ENCODE results near the gene TMEM72.

The TMEM72 gene

DNA sequence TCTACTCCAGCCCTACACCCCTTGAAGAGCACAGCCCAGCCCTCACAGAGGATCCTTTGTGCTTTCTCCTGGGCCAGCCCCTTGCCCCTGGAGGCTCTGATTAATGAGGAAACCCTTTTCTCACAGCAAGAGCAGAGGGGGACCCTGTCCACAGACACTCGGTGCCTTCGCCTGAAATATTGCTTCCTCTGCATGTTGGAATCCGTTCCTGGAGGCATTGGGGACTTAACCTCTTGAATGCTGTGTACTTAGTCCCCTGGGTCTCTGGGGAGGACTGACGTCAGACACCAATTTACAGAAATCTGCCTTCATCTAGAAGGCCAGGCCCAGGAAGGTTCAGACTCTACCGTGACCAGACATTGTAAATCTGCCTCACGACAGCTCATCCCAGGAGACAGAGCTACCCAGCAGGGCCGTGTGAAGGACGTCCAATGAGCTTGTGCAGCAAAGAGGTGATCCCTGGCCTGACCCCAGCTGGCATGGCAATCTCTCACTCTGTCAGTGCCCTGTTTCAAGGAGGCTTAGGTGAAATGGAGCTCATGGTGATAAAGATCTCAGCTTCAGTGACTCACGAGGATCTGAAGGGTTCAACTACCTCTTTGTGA lies 8.1 kb upstream of the TMEM72 start:
- no peak for ATAC-seq
- no peak overlapping the region for H3K27ac Mint-ChIP-seq
- H3K36me3 Mint-ChIP-seq: no peaks in the 10 kb centered on the region

DNA sequence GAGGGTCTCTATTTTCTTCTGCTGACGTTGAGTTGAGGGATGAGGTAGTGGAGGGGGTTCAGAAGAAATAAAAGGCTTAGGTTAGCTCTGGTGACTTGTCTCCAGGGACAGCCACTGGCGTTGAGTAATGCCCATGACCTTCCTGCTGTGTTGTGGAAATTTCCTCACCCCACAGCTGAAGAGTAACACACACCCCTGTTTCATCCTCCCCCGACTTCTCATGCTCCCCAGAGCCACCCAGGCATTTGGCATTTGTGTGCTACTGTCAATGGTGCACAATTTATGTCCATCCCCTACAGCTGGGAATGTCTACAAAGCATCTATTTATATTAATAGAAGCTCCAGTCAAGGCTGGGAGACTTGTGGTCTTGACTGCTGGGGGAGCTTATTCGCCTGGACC lies 4.7 kb upstream of the TMEM72 start:
- no peaks in the 10 kb centered on the region for H3K4me1 Mint-ChIP-seq
- no peak overlapping the region for H3K4me3 Mint-ChIP-seq
- ATAC-seq (no peak), DNase-seq (ENCODE audit: low spot score in 2 of 2) (no peak)
- H3K9me3 Mint-ChIP-seq: no peaks in the 10 kb centered on the region
- no peak overlapping the region for H3K27ac Mint-ChIP-seq
- H3K36me3 Mint-ChIP-seq: no peaks in the 10 kb centered on the region

More for the DNA sequence above, 8.1 kb upstream of the TMEM72 start:
- no peak for DNase-seq (ENCODE audit: low spot score in 2 of 2)
- Mint-ChIP-seq H3K9me3 (no peaks in the 10 kb centered on the region), H3K4me1 (no peaks in the 10 kb centered on the region), H3K4me3 (no peak overlapping the region)

DNA sequence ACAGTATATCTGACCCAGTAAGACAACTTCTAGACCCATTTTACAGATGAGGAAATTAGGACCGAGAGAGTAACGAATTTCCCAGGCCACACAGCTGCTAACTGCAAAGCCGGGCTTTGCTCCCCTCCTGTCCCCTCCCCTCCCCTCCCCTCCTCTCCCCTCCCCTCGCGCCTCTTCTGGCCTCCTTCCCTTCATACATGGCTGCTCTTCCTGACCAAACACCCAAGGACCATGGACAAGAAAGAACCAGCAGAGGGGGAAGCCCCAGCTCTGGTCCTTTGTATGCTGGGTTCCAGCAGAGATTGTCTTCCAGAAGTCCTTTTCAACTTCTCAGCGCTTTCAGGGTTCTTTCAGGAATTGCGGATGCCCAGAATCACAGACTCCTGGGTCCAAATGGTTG lies 3.6 kb upstream of the TMEM72 start:
- H3K4me1 Mint-ChIP-seq: no peaks in the 10 kb centered on the region
- no peaks in the 10 kb centered on the region for H3K9me3 Mint-ChIP-seq
- no peak overlapping the region for H3K27ac Mint-ChIP-seq
- no peak for DNase-seq (ENCODE audit: low spot score in 2 of 2)
- no peak for ATAC-seq
- H3K36me3 Mint-ChIP-seq: no peaks in the 10 kb centered on the region
- no peak overlapping the region for H3K4me3 Mint-ChIP-seq

DNA sequence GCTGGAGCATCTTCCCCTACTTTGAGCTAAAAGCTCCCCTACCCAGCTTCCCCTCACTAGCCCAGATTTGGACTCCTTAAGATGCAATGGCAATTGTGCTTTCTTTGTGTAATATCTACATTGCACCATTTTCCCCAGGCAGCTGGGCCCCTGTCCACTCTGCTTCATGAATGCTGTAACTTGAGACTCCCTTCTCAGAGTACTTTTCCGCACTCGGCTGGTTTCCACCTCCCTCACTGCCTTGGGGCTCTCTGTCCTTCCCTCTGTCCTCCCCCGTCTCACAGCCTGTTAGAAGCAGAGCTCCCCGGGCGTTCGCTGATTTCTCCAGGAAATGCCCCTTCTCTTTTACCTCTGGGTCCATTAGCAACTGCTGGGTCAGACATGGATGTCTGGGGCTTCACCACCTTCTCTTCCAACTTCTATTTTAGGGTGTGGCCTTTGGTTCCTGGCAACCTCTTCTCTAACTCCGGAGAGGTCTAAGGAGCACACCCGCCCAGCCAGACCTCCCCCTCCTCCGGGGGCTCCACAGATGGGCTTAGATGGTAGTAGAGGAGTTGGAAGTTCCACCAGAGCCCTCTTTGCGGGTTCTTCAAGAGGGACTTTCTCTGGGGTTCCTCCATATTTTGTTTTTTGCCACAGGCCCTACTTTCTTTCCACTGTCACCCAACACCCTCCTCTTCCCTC lies 2.9 kb upstream of the TMEM72 start:
- no peak overlapping the region for H3K27ac Mint-ChIP-seq
- ATAC-seq (no peak), DNase-seq (ENCODE audit: low spot score in 2 of 2) (no peak)
- H3K4me1 Mint-ChIP-seq: peaks cover 1% of the 10 kb centered on the region
- no peak overlapping the region for H3K4me3 Mint-ChIP-seq
- no peaks in the 10 kb centered on the region for H3K36me3 Mint-ChIP-seq
- no peaks in the 10 kb centered on the region for H3K9me3 Mint-ChIP-seq

DNA sequence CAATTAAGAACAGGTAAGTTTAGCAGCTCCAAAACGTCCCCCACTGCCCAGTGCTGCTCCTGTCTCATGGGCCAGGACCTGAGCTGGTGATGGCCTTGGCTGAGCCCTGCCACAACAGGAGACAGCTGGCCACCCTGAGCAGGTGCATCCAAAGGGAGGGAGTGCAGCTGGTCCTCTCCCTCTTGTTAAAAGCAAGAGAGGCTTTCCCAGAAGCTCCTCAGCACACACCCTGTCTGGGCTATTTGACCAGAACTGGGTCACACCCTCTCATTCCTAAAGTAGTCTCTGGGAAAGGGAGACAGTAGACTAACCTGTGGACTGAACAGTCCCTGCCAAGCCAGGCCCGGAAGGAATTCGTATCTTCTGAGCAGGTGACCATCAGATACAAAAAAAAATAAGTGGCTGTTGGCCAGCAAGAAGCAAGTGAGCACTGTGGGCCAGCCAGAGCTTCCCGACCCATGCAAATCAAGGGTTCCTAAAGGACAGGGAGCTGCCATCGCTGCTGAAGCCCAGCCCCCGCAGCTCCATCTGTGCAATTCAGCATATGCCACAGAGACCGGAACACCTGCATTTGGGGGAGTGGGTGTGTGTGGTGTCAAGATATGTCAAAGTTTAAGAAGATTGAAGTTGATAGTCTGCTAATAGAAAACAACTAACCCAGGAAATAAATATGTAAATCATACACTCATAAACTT lies 2.1 kb upstream of the TMEM72 start:
- ATAC-seq (no peak), DNase-seq (ENCODE audit: low spot score in 2 of 2) (no peak)
- no peak overlapping the region for H3K27ac Mint-ChIP-seq
- H3K36me3 Mint-ChIP-seq: no peaks in the 10 kb centered on the region
- H3K9me3 Mint-ChIP-seq: no peaks in the 10 kb centered on the region
- peaks cover 8% of the 10 kb centered on the region for H3K4me1 Mint-ChIP-seq
- H3K4me3 Mint-ChIP-seq: no peak overlapping the region

DNA sequence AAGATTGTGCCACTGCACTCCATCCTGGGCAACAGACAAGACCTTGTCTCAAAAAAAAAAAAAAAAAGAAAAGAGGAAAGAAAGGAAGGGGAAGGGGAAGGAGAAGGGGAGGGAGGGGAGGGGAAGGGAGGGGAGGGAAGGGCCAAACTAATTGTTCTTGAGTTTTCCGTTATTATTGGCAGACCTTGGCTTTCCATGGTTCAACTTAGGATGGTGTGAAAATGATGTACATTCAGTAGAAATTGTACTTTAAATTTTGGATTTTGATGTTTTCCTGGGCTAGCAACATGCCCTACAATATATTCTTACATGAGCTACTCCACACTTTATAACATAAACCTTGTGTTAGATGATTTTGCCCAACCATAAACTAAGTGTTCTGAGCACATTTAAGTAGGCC lies 1.2 kb upstream of the TMEM72 start:
- DNase-seq (ENCODE audit: low spot score in 2 of 2) (no peak), ATAC-seq (no peak)
- H3K36me3 Mint-ChIP-seq: no peaks in the 10 kb centered on the region
- H3K9me3 Mint-ChIP-seq: no peaks in the 10 kb centered on the region
- H3K27ac Mint-ChIP-seq: no peak overlapping the region
- H3K4me1 Mint-ChIP-seq: peaks cover 8% of the 10 kb centered on the region
- no peak overlapping the region for H3K4me3 Mint-ChIP-seq

DNA sequence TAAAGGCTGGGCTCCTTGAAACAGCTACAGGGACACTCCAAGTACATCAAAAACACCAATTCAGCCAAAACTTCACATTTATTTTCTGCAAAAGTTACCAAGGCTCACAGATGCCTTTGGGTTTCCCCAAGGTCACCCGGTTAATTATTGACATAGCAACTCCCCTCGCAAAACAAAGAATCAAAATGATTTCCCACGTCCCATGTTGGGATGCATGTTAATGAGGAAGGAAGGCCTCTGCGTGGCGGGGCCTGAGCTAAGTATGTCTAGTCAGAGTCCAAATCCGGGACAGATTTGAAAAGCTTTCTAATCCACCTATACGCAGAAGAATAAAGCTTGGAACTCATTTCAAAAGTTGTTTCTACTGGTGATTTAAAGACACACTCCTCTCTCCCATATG lies 535 bp upstream of the TMEM72 start:
- ATAC-seq: no peak
- H3K9me3 Mint-ChIP-seq: no peaks in the 10 kb centered on the region
- H3K27ac Mint-ChIP-seq: no peak overlapping the region
- H3K4me3 Mint-ChIP-seq: no peak overlapping the region
- H3K36me3 Mint-ChIP-seq: no peaks in the 10 kb centered on the region
- peaks cover 8% of the 10 kb centered on the region for H3K4me1 Mint-ChIP-seq
- DNase-seq (ENCODE audit: low spot score in 2 of 2): no peak

DNA sequence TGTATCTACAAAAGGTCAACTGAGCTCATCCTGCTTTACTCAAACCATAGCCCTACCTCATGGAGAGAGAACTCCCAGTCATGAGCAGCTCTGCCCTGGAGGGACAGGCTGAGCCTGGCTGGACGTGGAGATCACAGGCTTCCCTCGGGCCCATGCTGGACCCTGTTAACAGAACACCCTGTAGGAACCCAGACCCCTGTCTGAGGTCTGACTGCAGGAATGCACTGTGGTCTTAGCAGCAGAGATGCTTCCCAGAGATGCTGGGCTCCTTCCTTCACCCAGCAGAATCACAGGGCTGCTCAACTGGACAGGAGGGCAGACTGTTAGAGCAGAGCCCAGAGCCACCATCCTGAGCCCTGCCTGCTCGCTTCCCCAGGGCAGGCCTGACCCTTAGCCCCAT lies 814 bp downstream of the TMEM72 start:
- DNase-seq (ENCODE audit: low spot score in 2 of 2) (no peak), ATAC-seq (peak; percentile 11)
- Mint-ChIP-seq H3K27ac (no peak overlapping the region), H3K4me3 (no peak overlapping the region), H3K36me3 (no peaks in the 10 kb centered on the region), H3K9me3 (no peaks in the 10 kb centered on the region), H3K4me1 (peaks cover 8% of the 10 kb centered on the region)

DNA sequence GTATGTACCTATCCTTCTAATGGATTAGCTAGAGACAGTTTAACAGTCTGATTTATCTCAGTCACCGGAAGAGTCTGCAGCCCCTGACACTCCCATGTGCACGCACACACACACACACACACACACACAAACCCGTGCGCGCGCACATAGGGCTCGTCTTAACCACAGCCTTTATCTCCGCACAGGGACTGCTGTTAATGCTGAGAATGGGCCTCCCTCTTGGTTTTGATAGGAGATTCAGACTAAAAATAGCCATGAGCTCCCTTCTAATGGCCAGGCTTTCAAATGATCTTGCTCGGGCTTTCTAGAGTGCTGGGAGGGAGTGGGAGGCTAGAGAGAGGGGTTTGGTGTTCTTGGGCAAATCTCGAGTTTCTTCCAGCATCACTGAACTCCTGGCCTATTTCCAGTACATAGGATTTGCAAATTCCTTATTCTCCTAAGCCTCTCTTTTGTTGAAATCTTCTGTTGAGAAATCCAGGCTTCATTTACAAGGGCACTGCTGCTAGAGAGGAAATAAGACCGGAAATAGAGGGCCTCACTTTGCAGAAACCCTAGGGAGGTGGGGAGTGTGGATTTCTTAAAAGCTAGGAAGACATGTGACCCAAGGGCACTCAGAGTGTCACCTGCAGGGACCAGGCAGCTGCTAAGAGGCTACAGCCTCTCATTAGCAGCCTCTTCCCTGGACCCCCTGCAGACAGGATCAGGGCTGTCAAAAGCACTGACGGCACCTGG lies 2.4 kb downstream of the TMEM72 start:
- Mint-ChIP-seq H3K4me3 (no peak overlapping the region), H3K27ac (peak overlapping the region; percentile 74), H3K36me3 (no peaks in the 10 kb centered on the region), H3K4me1 (peaks cover 8% of the 10 kb centered on the region), H3K9me3 (no peaks in the 10 kb centered on the region)
- no peak for DNase-seq (ENCODE audit: low spot score in 2 of 2)
- no peak for ATAC-seq

DNA sequence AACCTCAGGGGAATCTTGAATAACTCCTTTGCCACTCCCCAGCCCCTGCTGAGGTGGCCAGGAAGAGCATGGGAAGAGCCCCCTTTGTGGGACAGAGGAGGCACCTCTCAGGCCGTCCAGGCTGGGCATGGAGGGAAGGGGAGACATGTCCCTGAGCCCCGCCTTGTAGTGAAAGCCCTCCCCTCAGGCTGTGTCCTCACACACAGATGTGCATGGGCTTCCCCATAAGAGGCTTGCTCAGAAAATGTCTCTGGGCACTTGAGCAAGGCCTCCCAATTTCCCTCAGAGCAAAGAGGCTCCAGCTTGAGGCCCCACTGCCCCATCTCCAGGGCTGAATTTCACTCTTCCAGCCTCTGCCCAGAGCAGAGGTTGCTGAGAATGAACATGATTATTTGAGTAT lies 3.8 kb downstream of the TMEM72 start:
- Mint-ChIP-seq H3K4me3 (no peak overlapping the region), H3K4me1 (peaks cover 8% of the 10 kb centered on the region), H3K27ac (no peak overlapping the region), H3K9me3 (no peaks in the 10 kb centered on the region), H3K36me3 (no peaks in the 10 kb centered on the region)
- no peak for ATAC-seq
- no peak for DNase-seq (ENCODE audit: low spot score in 2 of 2)

DNA sequence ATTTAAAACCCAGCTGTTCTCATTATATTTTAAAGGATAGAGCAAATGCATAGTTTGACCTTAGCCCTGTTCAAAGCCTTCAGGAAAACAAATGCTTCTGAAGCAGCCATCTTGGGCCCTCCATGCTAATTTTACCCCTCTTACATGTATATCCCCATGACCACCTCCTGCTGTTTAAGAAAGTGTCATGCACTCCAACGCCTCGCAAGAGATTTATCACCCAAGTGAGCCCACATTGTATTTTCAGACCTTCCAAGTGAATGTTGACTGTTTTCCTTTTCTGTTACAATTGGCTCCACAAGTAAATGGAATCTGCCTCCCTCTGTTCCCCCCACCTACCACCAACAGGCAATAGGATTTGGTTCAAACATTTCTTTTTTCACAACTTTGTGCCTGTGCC lies 5.3 kb downstream of the TMEM72 start:
- no peaks in the 10 kb centered on the region for H3K9me3 Mint-ChIP-seq
- H3K4me1 Mint-ChIP-seq: peaks cover 8% of the 10 kb centered on the region
- no peak overlapping the region for H3K27ac Mint-ChIP-seq
- no peak for ATAC-seq
- no peak overlapping the region for H3K4me3 Mint-ChIP-seq
- DNase-seq (ENCODE audit: low spot score in 2 of 2): no peak
- H3K36me3 Mint-ChIP-seq: no peaks in the 10 kb centered on the region

DNA sequence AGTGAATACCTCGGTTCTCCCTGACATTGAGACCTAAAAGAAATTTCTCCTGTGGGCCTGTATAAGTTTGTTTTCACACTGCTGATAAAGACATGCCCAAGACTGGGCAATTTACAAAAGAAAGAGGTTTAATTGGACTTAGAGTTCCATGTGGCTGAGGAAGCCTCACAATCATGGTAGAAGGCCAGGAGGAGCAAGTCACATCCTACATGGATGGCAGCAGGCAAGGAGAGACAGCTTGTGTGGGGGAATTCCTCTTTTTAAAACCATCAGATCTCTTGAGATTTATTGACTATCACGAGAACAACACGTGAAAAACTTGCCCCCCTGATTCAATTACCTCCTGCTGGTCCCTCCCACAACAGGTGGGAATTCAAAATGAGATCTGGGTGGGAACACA lies 6.7 kb downstream of the TMEM72 start:
- H3K36me3 Mint-ChIP-seq: no peaks in the 10 kb centered on the region
- ATAC-seq: no peak

DNA sequence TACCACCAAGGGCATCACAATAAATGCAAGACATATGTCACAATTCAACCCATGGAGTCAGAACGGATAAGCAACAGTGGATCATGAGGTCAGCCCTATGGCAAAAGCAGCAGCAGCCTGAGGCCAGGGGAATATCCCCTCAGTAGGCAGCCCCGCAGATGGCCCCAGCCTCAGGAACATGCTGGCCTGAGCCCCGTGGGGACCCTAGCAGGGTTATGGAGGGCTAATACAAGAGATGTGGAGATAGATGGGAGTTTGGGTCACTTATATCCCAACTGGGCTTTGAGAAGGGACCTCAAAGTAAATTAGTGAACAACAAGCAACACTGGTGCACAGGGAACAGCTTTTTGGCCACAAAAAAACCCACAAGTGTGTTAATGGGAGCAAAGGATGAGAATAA lies 9.1 kb downstream of the TMEM72 start:
- Mint-ChIP-seq H3K4me3 (no peak overlapping the region), H3K27ac (no peak overlapping the region), H3K4me1 (no peaks in the 10 kb centered on the region), H3K9me3 (no peaks in the 10 kb centered on the region), H3K36me3 (no peaks in the 10 kb centered on the region)
- DNase-seq (ENCODE audit: low spot score in 2 of 2): no peak
- ATAC-seq: no peak

More for the DNA sequence above, 6.7 kb downstream of the TMEM72 start:
- H3K4me1 Mint-ChIP-seq: peaks cover 8% of the 10 kb centered on the region
- H3K9me3 Mint-ChIP-seq: no peaks in the 10 kb centered on the region
- no peak for DNase-seq (ENCODE audit: low spot score in 2 of 2)
- no peak overlapping the region for H3K4me3 Mint-ChIP-seq
- no peak overlapping the region for H3K27ac Mint-ChIP-seq

DNA sequence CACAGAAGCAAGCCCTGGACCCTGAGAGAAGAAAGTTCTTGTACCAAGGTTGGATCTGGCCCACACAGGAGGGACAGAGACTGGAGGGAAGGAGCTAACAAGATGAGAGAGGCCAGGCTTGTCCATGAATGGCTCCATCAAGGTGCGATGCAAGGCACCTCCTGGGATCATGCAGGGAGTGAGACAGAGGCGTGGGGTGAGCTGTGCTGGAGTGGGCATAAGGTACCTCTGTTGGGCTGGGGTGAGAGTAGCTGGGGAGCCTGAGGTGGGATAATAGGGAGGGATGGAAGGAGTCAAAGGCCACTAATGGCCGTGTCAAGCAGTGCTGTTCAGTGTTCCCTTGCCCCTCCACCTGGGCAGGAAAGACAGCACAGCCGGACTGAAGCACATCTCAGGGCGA lies 9.9 kb downstream of the TMEM72 start:
- no peak for ATAC-seq
- no peak for DNase-seq (ENCODE audit: low spot score in 2 of 2)
- no peaks in the 10 kb centered on the region for H3K36me3 Mint-ChIP-seq
- no peaks in the 10 kb centered on the region for H3K9me3 Mint-ChIP-seq
- no peaks in the 10 kb centered on the region for H3K4me1 Mint-ChIP-seq
- H3K27ac Mint-ChIP-seq: no peak overlapping the region
- H3K4me3 Mint-ChIP-seq: no peak overlapping the region

DNA sequence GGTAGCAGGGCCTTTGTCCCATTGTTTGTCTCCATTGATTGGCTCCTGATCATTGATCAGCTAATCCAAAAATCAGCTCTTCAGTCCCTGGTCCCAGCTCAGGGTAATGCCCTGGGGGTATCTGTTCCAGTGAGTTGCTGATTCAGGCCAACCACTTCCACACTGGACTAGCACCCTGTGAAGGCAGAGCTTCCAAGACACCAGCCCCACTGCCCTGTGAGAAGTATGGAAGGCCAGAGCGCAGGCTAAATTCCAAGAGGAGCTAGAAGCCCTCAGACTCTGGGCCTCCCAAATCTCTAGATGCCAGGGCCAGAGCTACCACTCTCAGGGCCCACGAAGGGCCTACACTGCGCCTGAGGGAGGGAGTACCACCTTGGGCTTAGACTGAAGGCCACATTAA lies 10.4 kb downstream of the TMEM72 start:
- no peak overlapping the region for H3K27ac Mint-ChIP-seq
- no peak overlapping the region for H3K4me3 Mint-ChIP-seq
- no peaks in the 10 kb centered on the region for H3K9me3 Mint-ChIP-seq
- no peak for DNase-seq (ENCODE audit: low spot score in 2 of 2)
- H3K36me3 Mint-ChIP-seq: no peaks in the 10 kb centered on the region
- ATAC-seq: no peak
- H3K4me1 Mint-ChIP-seq: no peaks in the 10 kb centered on the region

DNA sequence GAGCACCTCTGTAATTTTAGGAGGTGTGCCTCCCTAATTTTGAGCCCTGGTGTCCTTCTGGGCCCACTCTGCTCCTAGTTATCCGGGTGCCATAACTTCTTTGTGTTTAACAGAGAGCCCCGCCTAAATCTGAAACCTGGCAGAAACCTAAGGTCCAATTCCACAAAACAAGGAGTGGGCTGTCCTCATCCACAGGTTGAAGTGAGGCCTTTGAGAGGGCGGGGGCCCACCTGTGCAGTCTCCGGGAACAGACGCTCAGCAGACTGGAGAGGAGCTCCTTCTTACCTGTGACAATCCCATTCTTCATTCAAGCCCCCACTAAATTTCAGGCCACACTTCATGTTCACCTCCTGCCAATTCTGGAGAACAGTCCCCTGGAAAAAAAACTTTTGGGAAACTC lies 10.9 kb downstream of the TMEM72 start:
- ATAC-seq (no peak), DNase-seq (ENCODE audit: low spot score in 2 of 2) (no peak)
- no peaks in the 10 kb centered on the region for H3K4me1 Mint-ChIP-seq
- H3K36me3 Mint-ChIP-seq: no peaks in the 10 kb centered on the region
- no peak overlapping the region for H3K4me3 Mint-ChIP-seq
- H3K27ac Mint-ChIP-seq: no peak overlapping the region
- no peaks in the 10 kb centered on the region for H3K9me3 Mint-ChIP-seq

Measured in stimulated activated effector memory CD8-positive, alpha-beta T cell treated with anti-CD3 and anti-CD28 coated beads, Interleukin-12 subunit alpha, Interleukin-12 subunit beta, amount 100 ng/mL, for 72 hours (primary cell).